GM12891 (cell line): ENCODE measurements around the gene UFSP1.

Experiments used
- DNase-seq: peaks from one replicate; pipeline ENCODE4 v3.0.0; 2011; ENCODE audit warnings: low spot score; ENCODE audit not compliant: insufficient read length
- FAIRE-seq: peaks from 2 replicates; lab custom pipeline; 2011; peaks lifted over from hg19 to GRCh38; lab: Jason Lieb, UNC
- PAX5 ChIP-seq: IDR thresholded peaks from 2 replicates; pipeline ENCODE4 v1.6.1; 2011; ENCODE audit warnings: low read length, moderate library complexity, mild to moderate bottlenecking; ENCODE audit not compliant: insufficient read depth, severe bottlenecking
- POLR2A ChIP-seq: IDR thresholded peaks from 2 replicates; pipeline ENCODE4 v1.6.1; 2011; ENCODE audit warnings: low read depth, low read length, control low read depth
- POLR2AphosphoS5 ChIP-seq: IDR thresholded peaks from 2 replicates; pipeline ENCODE4 v1.6.1; 2011; ENCODE audit warnings: low read depth, low read length, control low read depth
- POU2F2 ChIP-seq: IDR thresholded peaks from 2 replicates; pipeline ENCODE4 v1.6.1; 2011; ENCODE audit warnings: low read depth, mild to moderate bottlenecking, control low read depth, low read length, moderate library complexity
- SPI1 ChIP-seq: IDR thresholded peaks from 2 replicates; pipeline ENCODE4 v1.6.1; 2011; ENCODE audit warnings: low read depth, low read length, control low read depth
- TAF1 ChIP-seq: IDR thresholded peaks from 2 replicates; pipeline ENCODE4 v1.6.1; 2011; ENCODE audit warnings: low read depth, low read length, control low read depth

UFSP1 gene

DNA sequence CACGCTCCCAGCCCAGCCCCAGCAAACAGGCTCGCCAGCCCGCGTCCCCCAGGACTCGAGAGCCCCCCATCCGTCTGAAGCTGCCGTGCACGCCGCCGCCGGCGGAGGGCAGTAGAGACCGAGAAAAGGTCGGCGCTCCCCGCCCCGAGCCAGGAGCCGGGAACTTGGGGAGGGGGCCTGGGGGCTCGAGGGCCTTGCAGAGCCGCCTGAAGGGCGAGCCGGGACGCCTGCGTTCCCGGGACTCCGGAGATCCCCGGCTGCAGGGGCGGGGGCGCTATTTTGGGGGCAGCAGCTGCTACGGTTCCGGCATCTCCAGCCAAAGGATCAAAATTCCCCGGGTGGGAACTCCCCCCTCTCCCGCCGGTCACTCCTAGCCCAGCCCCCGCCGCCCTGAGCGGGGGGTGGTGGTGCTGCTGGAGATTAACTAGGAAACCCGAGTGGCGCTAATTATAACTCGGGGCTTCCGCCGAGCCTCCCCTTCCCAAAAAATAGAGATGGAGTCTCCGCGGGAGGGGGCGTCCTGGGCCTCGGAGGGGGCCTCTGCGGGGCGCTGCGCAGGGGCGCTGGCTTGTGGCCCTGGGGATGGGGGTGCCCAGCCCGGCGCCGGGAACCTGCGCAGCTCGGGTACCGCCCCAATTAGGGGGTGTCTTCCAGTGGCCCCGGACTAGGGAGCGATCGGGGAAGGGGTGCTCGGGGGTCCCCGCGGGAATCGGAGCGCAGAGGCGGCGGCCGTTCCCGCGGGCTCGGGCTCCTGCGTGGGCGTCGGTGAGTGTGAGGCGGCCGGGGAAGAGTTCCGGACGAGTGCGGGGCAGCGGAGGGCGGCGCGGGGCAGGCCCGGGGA lies 5.6 kb upstream of the UFSP1 start:
- no peak for DNase-seq
- peak; percentile 79 for FAIRE-seq

DNA sequence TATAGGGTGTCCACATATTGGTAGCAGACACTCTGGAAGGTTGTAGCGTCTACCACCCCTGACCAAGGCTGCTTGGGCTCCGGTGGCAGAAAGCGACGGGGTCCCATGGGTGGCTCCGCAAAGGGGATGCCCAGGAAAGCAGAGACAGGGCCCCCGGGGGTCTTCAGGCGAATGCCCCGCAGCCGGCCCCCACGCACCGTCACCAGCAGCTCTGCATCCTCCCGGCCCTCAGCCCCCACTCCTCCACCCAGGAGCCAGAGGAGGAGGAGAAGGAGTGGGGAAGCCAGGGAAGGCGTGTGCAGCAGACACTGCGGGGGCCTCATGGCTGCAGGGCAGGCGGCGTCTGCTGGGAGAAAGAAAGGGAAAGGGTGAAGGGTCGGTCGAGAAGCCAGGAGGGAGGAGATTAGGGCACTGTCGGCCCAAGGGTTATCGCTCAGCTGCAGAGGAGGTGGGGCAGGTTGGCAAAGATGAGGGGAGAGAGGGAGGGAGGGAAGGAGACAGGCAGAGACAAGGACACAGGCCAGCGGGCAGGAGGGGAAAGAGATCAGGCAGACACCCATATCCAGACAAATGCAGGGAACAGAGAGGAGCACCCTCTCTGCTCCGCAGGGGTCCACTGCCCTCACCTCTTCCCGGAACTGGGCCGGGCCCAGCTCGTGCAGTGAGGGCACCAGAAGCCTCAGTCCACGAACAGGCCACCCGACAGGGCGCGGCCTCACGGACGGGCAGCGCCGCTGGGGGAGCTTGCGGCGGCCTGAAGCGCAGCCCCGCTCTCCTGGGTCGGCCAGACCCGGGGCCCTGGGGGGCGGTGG lies 4.6 kb upstream of the UFSP1 start:
- TF ChIP-seq POLR2AphosphoS5: no peak
- TF ChIP-seq SPI1: no peak
- TF ChIP-seq TAF1: no peak
- no peak for TF ChIP-seq POU2F2
- TF ChIP-seq POLR2A: no peak
- TF ChIP-seq PAX5: no peak
- no peak for DNase-seq
- no peak for FAIRE-seq

More for the DNA sequence above, 5.6 kb upstream of the UFSP1 start:
- TF ChIP-seq POLR2AphosphoS5 (no peak), PAX5 (no peak), POU2F2 (no peak), POLR2A (no peak), TAF1 (no peak), SPI1 (no peak)

DNA sequence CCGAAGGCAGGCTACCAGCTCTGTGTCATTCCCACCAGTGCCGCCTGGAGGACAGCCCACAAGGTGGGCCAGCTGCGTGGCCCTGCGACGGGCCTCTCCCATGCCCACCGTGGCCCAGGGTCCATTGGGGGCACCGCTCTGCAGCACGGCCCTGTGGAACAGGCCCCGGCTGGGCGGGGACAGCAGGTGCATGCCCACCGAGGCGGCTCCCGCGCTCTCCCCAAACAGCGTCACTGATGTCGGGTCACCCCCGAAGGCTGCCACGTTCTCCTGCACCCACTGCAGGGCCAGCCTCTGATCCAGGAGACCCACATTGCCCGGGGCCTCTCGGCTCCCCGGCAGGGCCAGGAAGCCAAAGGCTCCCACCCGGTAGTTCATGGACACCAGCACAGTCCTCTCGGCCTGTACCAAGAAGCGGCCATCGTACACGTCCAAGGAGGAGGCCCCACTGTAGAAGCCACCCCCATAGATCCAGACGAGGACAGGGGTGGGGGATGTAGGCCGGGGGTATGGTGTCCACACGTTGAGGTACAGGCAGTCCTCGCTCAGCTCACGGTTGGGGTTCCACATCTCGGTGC lies 3.9 kb upstream of the UFSP1 start:
- no peak for TF ChIP-seq POLR2AphosphoS5
- no peak for TF ChIP-seq PAX5
- no peak for TF ChIP-seq POU2F2
- no peak for TF ChIP-seq TAF1
- no peak for TF ChIP-seq SPI1
- TF ChIP-seq POLR2A: no peak
- FAIRE-seq (no peak), DNase-seq (no peak)

DNA sequence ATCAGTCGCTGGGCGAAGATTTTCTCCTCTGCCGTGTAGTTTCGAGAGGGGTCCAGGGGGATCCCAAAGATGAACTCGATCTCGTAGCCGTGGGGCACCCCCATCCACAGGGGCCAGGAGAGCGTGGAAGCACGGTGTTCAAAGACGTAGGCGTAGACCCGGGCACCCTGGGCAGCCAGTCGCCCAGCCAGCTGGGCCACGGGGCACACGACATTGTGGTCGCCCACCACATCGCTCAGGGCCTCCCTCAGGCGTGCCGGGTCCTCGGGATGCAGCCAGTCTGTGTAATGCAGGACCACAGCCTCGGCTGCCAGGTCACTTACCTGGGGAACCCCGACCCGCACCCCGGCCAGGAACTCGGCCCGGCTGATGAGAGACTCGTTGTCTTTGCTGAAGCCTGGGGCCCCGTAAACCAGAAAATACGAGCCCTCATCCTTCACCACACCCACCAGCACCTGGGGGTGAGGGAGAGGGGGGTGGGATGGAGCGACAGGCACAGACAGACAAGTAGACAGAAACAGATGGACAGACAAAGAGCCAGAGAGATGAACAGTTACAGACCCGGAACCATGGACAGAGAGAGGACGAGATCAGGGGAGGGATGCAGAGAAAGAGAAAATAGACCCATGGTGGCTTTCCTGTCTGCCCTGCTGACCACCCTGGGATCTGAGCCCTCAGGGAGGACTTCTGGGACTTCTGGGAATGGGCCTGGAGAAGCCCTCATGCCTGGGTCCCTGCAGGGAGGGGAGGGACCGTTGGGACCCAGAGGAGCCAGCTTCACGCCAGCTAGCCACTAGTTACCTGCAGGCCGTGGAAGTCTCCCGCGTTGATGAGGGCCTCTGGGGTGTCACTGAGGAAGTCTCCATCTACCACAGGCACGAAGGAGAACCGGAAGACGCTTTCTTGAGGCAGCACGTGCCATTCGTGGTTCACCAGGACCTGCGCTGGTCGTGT lies 3.1 kb upstream of the UFSP1 start:
- DNase-seq (no peak), FAIRE-seq (no peak)
- TF ChIP-seq TAF1 (no peak), POLR2A (no peak), POU2F2 (no peak)

DNA sequence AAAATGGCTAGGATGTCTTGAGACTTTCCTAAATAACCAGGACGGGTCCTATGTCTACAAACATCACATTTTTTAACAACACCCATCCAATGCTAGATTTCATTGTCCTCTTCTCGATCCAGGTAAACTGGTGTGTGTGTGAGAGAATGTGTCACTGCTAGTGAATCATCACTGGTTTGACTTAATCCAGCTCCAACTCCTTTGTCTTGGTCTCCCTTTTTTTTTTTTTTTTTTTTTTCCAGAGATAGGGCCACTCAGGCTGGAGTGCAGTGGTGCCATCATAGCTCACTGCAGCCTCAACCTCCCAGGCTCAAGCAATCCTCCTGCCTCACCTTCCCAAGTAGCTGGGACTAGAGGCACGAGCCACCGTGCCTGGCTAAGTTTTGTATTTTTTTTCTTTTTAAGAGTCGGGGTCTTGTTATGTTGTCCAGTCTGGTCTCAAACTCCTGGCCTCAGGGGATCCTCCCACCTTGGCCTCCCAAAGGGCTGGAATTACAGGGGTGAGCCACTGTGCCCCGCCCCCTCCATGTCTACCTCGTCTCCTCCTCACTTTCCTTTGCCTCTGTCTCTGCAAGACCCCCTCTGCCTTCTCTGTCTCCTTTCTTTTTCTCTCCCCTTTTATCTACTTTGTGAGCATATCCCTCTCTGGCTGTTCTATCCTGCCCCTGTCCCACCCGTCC lies 2.2 kb upstream of the UFSP1 start:
- FAIRE-seq: peak; percentile 72
- no peak for TF ChIP-seq TAF1
- TF ChIP-seq SPI1: no peak
- no peak for TF ChIP-seq POLR2A
- TF ChIP-seq POU2F2: no peak
- no peak for TF ChIP-seq POLR2AphosphoS5
- no peak for DNase-seq

DNA sequence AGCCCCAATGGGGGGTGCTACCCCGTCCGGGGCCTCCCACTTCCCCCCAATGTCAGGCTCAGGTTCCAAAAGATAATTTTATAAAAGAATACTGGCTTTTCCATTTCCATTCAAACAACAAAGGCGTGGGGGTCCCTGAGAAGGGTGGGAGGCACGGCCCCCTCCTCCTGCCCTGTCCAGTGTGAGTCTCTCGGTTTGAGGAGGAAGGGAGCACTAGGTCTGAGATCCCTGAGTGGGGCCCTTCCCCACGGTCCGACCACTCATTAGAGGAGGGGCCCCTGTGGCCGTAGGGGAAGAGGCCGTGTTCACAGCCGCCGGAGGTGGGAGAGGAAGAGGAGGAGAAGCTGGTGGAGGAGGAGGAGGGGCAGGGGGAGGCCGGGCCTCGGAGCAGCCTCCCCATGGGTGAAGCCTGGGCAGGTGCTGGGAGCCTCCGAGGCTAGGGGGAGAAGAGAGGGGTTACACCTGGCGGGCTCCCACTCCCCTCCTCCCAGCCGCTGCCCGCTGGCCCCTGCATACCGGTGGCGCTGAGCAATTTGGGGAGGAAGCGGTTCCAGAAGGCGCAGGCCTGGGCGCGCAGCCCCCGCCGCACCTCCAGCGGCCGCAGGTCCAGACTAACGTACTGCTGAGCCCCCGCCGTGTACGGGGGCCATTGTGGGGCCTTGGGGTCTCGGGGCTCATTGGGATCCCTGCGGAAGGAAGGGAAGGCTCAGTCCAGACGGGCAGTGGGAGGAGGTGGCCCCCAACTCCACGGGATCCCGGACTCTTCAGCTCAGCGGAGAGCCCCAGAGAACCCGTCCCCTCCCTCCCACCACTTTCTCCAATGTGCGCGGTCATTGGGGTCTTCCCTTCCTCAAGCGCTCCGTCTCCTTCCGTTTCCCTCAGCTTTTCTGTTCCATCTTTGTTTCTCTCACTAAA lies 1.4 kb upstream of the UFSP1 start:
- TF ChIP-seq POLR2A: no peak
- TF ChIP-seq PAX5: no peak
- no peak; the same call in 1 of the 2 replicates for TF ChIP-seq SPI1
- no peak for TF ChIP-seq POLR2AphosphoS5
- TF ChIP-seq POU2F2: no peak
- no peak for TF ChIP-seq TAF1
- FAIRE-seq: no peak
- DNase-seq: no peak

DNA sequence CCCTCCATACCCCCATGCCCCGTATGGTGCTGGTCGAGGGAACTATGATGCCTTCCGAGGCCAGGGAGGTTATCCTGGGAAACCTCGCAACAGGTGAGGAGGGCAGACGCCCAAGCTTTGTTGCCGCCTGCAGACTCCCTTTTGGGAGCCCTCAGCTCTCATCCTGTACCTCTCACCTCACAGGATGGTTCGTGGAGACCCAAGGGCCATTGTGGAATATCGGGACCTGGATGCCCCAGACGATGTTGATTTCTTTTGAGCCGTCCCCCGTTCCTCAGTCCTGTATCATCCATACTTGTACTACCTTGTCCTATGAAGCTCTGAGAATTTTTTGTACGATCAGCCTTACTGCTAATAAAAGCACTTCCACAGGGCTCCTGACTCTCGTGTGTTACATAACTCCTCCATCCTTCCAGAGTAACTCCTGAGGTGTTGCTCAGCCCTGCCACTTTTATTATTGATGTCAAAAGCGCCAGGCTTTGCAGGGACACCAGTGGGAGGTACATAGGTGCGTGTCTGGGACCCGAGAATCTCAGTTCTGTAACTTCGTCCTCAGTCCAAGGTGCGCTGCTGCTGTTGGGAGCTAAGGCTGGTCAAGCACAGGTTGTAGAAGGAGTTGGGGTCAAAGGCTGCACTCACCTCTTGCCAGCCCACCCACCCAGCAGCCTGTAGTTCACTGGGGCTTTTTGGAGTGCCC lies 1.1 kb downstream of the UFSP1 start:
- TF ChIP-seq POLR2A: peak; percentile 53; the same call in 1 of the 2 replicates
- TF ChIP-seq TAF1: no peak
- TF ChIP-seq PAX5: no peak
- TF ChIP-seq SPI1: no peak
- TF ChIP-seq POLR2AphosphoS5: no peak; the same call in 1 of the 2 replicates
- no peak for TF ChIP-seq POU2F2
- no peak for DNase-seq
- FAIRE-seq: peak; percentile 69
